HL-60/S4 treated with retinoic acid at 250 ng/mL for 4 days and 3 days (cell line): ENCODE measurements around the gene RBM17.
"Not testable (repeated sequence)": the region's sequence is repeated elsewhere in the genome, so short reads cannot be mapped to it uniquely, and the experiment has no call there.

Experiments used
- in situ Hi-C: fragments of 300-500 bp; cut with MboI; formaldehyde crosslinking; loops from 2 replicates; pipeline ENCODE4 v1.7.0; 2022; ENCODE audit warnings: low sequenced_read_pairs

RBM17 gene, protein sequence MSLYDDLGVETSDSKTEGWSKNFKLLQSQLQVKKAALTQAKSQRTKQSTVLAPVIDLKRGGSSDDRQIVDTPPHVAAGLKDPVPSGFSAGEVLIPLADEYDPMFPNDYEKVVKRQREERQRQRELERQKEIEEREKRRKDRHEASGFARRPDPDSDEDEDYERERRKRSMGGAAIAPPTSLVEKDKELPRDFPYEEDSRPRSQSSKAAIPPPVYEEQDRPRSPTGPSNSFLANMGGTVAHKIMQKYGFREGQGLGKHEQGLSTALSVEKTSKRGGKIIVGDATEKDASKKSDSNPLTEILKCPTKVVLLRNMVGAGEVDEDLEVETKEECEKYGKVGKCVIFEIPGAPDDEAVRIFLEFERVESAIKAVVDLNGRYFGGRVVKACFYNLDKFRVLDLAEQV

DNA sequence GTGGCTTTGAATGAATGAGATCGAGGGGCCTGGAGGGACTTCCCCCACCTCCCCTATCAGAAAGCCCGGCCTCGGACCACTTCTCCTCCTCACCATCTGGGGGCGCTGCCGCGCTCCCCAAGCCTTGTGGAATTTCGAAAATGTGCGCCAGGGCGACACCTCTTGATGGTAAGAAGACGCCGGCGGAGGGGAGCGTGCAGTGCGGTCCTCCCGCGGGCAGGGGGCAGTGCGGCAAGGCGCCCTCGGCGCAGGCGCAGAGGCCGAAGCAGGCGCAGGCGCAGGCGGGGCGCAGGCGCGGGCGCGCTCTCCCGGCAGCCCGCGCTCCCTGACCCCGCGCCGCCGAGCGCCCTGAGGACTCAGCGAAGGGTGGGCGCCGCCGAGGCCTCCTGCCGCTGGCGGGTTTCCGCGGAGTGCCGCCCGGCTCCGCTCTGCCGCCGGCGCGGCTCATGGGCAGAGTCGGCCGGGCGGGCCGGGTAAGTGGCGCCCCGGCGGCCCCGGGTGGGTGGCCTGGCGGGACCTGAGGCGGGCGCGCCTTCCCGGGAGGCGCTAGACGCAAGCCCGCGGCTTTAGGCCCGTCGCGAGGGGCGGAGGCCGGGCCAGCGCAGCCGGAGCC, at the start of gene RBM17:
Gene RBM17, plus strand, starts transcription at position 314 of the 613 bp plus-strand sequence. CDS start 8,032 bp downstream, outside the sequence.
- in situ Hi-C loops: no loop called here

GRCh38 chr10:6039711-6040110, 49.1 kb upstream of the RBM17 start:
- in situ Hi-C loops: no loop called here

- in situ Hi-C loops: no loop called here
Observed at GRCh38 chr10:6040205-6040604, 48.6 kb upstream of the RBM17 start.

GRCh38 chr10:6043377-6043776, 45.5 kb upstream of the RBM17 start:
- in situ Hi-C loops: not testable (repeated sequence)

DNA sequence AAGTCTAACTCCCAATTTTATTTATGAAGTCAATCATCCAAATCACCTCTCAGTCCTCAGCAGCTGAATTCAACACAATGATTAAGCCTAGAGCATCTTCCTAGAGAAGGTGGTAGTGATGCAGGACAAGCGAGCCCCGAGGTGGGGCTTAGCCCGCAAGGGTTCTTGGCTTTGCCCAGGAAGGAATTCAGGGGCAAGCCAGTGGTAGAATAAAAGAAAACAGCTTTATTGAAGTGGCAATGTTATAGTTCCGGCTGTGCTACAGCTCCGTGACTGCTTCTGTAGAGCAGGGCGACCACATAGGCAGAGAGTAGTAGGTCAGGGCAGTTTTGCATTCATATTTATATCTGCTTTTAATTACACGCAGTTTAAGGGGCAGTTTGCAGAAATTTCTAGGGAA, 44.8 kb upstream of the RBM17 start:
- in situ Hi-C loops: no loop called here

- in situ Hi-C loops: no loop called here
Observed at GRCh38 chr10:6044751-6045313, 44.0 kb upstream of the RBM17 start.

DNA sequence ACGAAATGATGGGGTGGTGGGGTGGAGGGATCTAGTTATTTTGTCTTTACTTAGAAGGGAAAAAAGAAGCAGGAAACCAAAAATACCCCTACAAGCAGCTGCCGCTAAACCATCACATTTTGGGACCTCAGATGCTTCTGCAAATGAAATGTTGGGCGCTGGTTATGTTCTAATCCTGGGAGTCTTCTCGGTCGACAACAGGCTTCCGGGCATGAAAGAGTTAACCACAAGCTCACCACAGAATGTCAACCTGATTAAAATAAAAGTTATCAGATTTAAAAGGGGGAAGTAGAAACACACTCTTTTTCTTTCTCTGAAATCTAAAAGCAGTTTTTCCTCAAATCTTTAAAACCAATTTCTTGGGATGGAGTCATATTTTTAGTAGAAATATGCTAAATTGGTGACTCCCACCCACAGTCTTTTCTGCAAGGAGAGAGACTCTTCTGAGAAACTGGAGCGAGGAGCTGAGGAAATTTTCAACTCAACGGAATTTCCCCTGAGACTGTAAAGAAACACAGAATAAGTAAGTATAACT, 43.5 kb upstream of the RBM17 start:
- in situ Hi-C loops: no loop called here

GRCh38 chr10:6045878-6046772, 42.7 kb upstream of the RBM17 start:
- in situ Hi-C loops: no loop called here

GRCh38 chr10:6046773-6047611, 41.8 kb upstream of the RBM17 start:
- in situ Hi-C loops: no loop called here

DNA sequence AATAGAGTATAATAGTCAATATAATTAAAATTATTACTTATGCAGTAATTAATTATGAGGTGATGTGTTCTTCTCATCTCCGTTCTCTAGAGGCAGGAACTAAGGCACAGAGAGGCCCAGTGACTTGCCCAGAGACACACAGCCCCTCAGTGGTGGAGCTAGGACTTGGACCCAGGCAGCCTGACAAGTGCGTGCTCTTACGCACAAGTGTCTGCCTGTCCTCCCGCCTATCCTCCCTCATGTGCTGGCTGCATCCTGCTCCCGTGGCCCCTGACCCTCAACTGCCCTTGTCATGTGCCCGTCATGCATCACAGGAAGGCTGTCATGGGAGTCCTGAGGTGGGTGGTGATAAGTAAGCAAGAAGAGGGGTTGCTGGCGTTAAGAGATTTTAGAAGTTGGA, 41.0 kb upstream of the RBM17 start:
- in situ Hi-C loops: no loop called here

GRCh38 chr10:6048281-6049030, 40.4 kb upstream of the RBM17 start:
- in situ Hi-C loops: no loop called here

GRCh38 chr10:6049031-6049400, 39.8 kb upstream of the RBM17 start:
- in situ Hi-C loops: no loop called here

- in situ Hi-C loops: no loop called here
Observed at GRCh38 chr10:6050801-6051445, 37.9 kb upstream of the RBM17 start.

- in situ Hi-C loops: no loop called here
Observed at GRCh38 chr10:6052247-6053221, 36.3 kb upstream of the RBM17 start.

- in situ Hi-C loops: no loop called here
Observed at GRCh38 chr10:6053303-6053702, 35.5 kb upstream of the RBM17 start.

DNA sequence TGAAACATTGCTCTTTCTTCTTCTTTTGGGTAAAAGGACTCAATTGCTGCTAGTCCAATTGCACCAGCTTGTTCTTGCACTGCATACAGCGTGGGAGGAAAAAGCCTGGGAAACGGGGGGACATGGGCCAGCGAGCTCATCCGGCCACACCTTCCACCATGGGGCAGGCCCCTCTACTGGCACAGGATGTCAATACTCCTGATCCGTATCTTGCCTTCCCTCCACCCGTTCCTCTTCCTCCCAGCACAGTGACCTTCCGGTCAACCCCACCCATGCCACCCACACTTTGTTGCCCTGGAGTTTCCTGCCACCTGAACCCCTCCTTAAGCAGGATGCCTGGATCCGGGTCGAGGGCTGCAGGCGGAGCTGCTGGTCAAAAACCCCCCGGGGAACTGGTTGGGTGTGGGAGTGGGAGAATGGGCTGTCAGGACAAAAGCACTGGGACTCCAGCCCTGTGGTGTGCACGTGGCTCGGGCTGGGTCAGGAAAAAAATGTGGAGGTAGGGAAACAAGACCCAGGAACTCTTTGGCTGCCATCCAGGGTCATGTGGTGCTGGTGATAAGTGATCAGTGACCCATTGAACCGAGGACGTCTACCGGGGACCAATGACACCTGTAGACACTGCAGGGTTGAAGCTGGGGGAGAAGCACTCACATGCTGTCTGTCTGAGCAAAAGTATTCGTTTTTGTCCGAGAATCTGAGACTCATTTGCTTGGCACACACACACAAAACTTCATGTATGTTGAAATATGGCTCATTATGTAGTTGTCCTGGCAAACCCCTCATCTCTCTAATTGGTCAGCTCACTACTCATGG, 34.8 kb upstream of the RBM17 start:
- in situ Hi-C loops: no loop called here

DNA sequence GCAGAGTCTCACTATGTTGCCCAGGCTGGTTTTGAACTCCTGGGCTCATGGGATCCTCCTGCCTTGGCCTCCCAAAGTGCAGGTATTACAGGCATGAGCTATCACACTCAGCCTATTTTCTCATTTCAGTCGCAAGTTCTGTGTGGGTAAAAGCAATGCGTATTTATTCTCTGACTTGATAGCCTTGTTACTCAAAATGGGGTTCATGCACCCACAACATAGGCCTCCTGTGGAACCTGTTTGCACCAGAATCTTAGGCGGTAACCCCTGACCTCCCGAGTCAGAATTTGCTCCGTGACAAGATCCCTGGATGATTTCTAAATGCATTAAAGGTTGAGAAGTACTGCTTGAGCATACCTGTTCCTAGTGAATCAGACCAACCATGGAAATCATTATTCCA, 34.0 kb upstream of the RBM17 start:
- in situ Hi-C loops: no loop called here
